ENCODE results near the gene ZNF263.
A peak's percentile ranks its signal among the peaks of the same experiment; 100 is the strongest.

ZNF263 gene

DNA sequence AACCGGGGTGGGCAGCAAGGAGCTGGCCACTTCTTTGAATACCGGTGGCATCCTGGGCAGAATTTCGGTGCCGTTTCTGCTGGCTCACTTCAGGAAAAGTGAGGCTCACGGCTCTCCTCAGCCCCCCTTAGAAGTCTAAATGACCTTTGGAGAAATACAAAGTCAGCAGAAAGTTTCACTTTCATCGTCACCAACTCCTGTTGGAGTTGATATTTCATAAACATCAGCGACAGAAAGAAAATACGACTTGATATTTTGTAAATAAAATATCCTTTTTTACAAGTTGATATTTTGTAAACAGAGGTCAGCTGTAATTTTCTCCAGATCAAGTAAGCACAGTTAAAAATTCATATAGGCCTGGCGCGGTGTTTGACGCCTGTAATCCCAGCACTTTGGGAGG lies 22.8 kb downstream of the ZNF263 start:
- no peaks in the 10 kb centered on the region for H3K36me3 ChIP-seq (ENCODE audit: low read length)
- H3K9me3 ChIP-seq (ENCODE audit: insufficient read depth, low read length): no peaks in the 10 kb centered on the region

DNA sequence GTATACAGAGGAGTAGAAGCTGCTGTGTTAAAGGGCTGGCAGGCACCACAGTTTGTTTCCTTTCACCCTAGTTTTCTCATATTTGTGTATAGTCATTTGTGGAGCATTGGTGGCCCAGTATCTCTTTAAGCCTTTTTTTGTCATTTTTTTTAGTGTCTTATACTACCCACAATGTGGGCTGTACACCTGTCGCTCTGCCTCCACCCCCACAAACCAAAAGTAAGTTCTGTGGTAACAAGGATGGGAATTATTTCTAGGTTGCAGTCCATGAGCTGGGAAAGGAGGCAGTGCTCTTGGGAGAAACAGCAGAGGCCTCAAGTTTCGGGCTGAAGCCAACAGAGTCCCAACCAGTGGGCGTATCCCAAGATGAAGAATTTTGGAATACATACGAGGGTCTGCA lies 28.2 kb downstream of the ZNF263 start:
- no peaks in the 10 kb centered on the region for H3F3A ChIP-seq (ENCODE audit: insufficient read depth)
- H3K9ac ChIP-seq (ENCODE audit: low read length): no peak overlapping the region
- no peaks in the 10 kb centered on the region for H3K27me3 ChIP-seq (ENCODE audit: low read length)
- H3K9me2 ChIP-seq (replicated peaks; ENCODE audit: insufficient read depth, low read length): no peaks in the 10 kb centered on the region
- H3K36me3 ChIP-seq (ENCODE audit: low read length): peaks cover 12% of the 10 kb centered on the region
- no peak overlapping the region for H3K4me2 ChIP-seq (ENCODE audit: low read depth, low read length, poor library complexity, severe bottlenecking)
- no peaks in the 10 kb centered on the region for H4K20me1 ChIP-seq (ENCODE audit: low read depth, low read length)
- no peaks in the 10 kb centered on the region for H3K79me2 ChIP-seq (ENCODE audit: insufficient read depth, low read length)
- H3K4me3 ChIP-seq (ENCODE audit: insufficient read depth, low read length, poor library complexity, severe bottlenecking): no peak overlapping the region
- TF ChIP-seq, protein P1, sequence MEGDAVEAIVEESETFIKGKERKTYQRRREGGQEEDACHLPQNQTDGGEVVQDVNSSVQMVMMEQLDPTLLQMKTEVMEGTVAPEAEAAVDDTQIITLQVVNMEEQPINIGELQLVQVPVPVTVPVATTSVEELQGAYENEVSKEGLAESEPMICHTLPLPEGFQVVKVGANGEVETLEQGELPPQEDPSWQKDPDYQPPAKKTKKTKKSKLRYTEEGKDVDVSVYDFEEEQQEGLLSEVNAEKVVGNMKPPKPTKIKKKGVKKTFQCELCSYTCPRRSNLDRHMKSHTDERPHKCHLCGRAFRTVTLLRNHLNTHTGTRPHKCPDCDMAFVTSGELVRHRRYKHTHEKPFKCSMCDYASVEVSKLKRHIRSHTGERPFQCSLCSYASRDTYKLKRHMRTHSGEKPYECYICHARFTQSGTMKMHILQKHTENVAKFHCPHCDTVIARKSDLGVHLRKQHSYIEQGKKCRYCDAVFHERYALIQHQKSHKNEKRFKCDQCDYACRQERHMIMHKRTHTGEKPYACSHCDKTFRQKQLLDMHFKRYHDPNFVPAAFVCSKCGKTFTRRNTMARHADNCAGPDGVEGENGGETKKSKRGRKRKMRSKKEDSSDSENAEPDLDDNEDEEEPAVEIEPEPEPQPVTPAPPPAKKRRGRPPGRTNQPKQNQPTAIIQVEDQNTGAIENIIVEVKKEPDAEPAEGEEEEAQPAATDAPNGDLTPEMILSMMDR (IDR thresholded peaks at IDR 0.05; ENCODE audit: insufficient read depth, low read length, poor library complexity, severe bottlenecking): no peak
- TF ChIP-seq EZH2phosphoT487 (conservative IDR thresholded peaks at IDR 0.05; ENCODE audit: low read length): no peak
- no peak overlapping the region for H2AFZ ChIP-seq (ENCODE audit: low read depth, low read length, severe bottlenecking)
- no peak overlapping the region for H3K27ac ChIP-seq (ENCODE audit: low read depth, low read length)
- peaks cover 10% of the 10 kb centered on the region; the same call in 1 of the 2 replicates for H3K9me3 ChIP-seq (ENCODE audit: insufficient read depth, low read length)

More for the DNA sequence above, 22.8 kb downstream of the ZNF263 start:
- H3K9ac ChIP-seq (ENCODE audit: low read length): peak overlapping the region; percentile 47
- no peaks in the 10 kb centered on the region for H3K9me2 ChIP-seq (replicated peaks; ENCODE audit: insufficient read depth, low read length)
- H3K4me3 ChIP-seq (ENCODE audit: insufficient read depth, low read length, poor library complexity, severe bottlenecking): peak overlapping the region; percentile 51
- peak overlapping the region; percentile 55 for H3K4me2 ChIP-seq (ENCODE audit: low read depth, low read length, poor library complexity, severe bottlenecking)
- H3F3A ChIP-seq (ENCODE audit: insufficient read depth): no peaks in the 10 kb centered on the region
- H3K79me2 ChIP-seq (ENCODE audit: insufficient read depth, low read length): no peaks in the 10 kb centered on the region
- H3K27ac ChIP-seq (ENCODE audit: low read depth, low read length): peak overlapping the region; percentile 48
- TF ChIP-seq, protein P1 (IDR thresholded peaks at IDR 0.05; ENCODE audit: insufficient read depth, low read length, poor library complexity, severe bottlenecking): no peak
- no peak for TF ChIP-seq EZH2phosphoT487 (conservative IDR thresholded peaks at IDR 0.05; ENCODE audit: low read length)
- peak overlapping the region; percentile 61 for H2AFZ ChIP-seq (ENCODE audit: low read depth, low read length, severe bottlenecking)
- no peaks in the 10 kb centered on the region for H4K20me1 ChIP-seq (ENCODE audit: low read depth, low read length)
- no peaks in the 10 kb centered on the region for H3K27me3 ChIP-seq (ENCODE audit: low read length)

DNA sequence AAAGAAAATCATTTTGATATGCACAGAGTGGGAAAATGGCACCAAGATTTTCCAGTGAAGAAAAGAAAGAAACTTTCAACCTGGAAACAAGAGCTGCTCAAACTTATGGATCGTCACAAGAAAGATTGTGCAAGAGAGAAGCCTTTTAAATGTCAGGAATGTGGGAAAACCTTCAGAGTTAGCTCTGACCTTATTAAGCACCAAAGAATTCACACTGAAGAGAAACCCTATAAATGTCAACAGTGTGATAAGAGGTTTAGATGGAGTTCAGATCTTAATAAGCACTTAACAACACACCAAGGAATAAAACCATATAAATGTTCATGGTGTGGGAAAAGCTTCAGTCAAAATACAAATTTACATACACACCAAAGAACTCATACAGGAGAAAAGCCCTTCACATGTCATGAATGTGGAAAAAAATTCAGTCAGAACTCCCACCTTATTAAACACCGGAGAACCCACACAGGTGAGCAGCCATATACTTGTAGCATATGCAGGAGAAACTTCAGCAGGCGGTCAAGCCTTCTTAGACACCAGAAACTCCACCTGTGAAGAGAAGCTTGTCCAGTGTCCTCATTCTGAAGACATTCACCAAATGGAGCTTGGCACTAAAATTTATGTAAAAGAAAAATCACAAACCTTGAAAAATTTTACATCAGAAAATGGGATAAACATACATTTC lies 34.2 kb downstream of the ZNF263 start:
- TF ChIP-seq, protein P1 (IDR thresholded peaks at IDR 0.05; ENCODE audit: insufficient read depth, low read length, poor library complexity, severe bottlenecking): no peak
- no peak for TF ChIP-seq EZH2phosphoT487 (conservative IDR thresholded peaks at IDR 0.05; ENCODE audit: low read length)
- no peaks in the 10 kb centered on the region for H3F3A ChIP-seq (ENCODE audit: insufficient read depth)
- no peaks in the 10 kb centered on the region for H3K79me2 ChIP-seq (ENCODE audit: insufficient read depth, low read length)
- no peaks in the 10 kb centered on the region for H3K27me3 ChIP-seq (ENCODE audit: low read length)
- H4K20me1 ChIP-seq (ENCODE audit: low read depth, low read length): no peaks in the 10 kb centered on the region
- H3K4me3 ChIP-seq (ENCODE audit: insufficient read depth, low read length, poor library complexity, severe bottlenecking): no peak overlapping the region
- peaks cover 32% of the 10 kb centered on the region for H3K36me3 ChIP-seq (ENCODE audit: low read length)
- no peak overlapping the region for H3K9ac ChIP-seq (ENCODE audit: low read length)
- H2AFZ ChIP-seq (ENCODE audit: low read depth, low read length, severe bottlenecking): no peak overlapping the region
- H3K9me3 ChIP-seq (ENCODE audit: insufficient read depth, low read length): peaks cover 33% of the 10 kb centered on the region; the same call in 1 of the 2 replicates
- no peak overlapping the region for H3K4me2 ChIP-seq (ENCODE audit: low read depth, low read length, poor library complexity, severe bottlenecking)
- no peak overlapping the region for H3K27ac ChIP-seq (ENCODE audit: low read depth, low read length)
- H3K9me2 ChIP-seq (replicated peaks; ENCODE audit: insufficient read depth, low read length): no peaks in the 10 kb centered on the region
